Measurements from ENCODE around the gene LCOR. TPM values are rescaled to one million over a fixed set of nuclear protein-coding genes. Genes with fewer than 3 reads are reported as not detected.
"Not testable (repeated sequence)": the region's sequence is repeated elsewhere in the genome, so short reads cannot be mapped to it uniquely, and the experiment has no call there.

The LCOR gene
- total RNA-seq, 1 donor from 2014 or later = 26.2 TPM

DNA sequence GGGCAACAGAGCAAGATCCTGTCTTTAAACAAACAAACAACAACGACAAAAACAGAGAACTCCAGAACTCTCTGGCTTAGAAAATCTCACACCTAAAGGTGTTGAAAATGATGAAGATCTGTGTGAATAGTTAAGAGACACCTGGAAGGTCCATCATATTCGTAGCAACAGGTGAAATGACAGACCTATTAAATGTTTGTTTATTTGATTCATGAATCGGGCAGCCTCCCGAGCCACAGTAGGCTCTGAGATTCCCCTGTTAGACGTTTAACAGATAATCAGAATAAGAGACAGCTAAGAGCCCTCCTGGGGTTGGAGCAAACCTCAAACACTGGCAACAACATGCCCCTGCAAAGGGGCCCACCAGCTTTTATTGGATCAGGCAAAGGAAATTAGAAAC is 103.7 kb downstream of the LCOR start:
- intact Hi-C loops (cut with micrococcal nuclease) = no loop called here
- Mint-ChIP-seq H3K27ac (no peak overlapping the region), H3K4me3 (no peak overlapping the region), H3K9me3 (no peaks in the 10 kb centered on the region), H3K27me3 (ENCODE audit: insufficient read depth) (no peaks in the 10 kb centered on the region), H3K36me3 (ENCODE audit: low read depth) (peaks cover 5% of the 10 kb centered on the region), H3K4me1 (ENCODE audit: low read depth) (no peaks in the 10 kb centered on the region)
- no peak for DNase-seq (ENCODE audit: low spot score)

DNA sequence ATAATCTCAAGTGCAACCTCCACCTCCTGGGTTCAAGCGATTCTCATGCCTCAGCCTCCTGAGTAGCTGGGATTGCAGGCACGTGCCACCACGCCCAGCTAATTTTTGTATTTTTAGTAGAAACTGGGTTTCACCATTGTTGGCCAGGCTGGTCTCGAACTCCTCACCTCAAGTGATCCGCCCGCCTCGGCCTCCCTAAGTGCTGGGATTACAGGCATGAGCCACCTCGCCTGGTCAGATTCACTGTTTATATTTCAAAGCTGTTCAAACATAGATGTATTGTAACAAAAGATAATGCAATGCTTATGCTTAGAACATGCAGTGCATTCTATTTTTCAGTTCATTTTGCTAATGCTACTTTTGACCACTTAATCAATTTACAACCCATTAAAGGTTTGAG is 111.1 kb downstream of the LCOR start:
- intact Hi-C loops (cut with micrococcal nuclease); DNase-seq (ENCODE audit: low spot score); H3K9me3 Mint-ChIP-seq; H3K4me3 Mint-ChIP-seq; H3K36me3 Mint-ChIP-seq (ENCODE audit: low read depth); H3K27me3 Mint-ChIP-seq (ENCODE audit: insufficient read depth); H3K27ac Mint-ChIP-seq: not testable (repeated sequence)
- peaks cover 15% of the 10 kb centered on the region for H3K4me1 Mint-ChIP-seq (ENCODE audit: low read depth)

DNA sequence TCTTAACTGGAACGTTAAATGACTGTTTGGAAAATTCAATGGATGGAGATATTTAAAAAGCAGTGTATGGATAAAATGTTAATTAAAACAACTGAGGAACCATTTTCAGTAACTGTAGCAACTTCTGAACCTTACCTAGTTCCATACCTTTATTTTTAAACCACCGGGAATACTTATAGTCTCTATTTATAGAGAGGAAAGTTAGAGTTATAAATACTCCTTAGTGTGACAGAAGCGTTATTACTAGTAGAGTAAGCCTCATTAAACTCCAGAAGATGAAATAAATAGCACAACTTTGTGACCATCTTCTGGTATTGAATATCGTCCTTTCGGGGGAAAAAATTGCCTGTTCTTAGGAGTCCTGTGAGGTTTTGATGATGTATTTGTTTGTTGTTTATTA is 114.9 kb downstream of the LCOR start:
- Mint-ChIP-seq H3K27ac (no peak overlapping the region), H3K27me3 (ENCODE audit: insufficient read depth) (no peaks in the 10 kb centered on the region), H3K36me3 (ENCODE audit: low read depth) (peaks cover 10% of the 10 kb centered on the region), H3K4me1 (ENCODE audit: low read depth) (peaks cover 15% of the 10 kb centered on the region), H3K9me3 (no peaks in the 10 kb centered on the region), H3K4me3 (no peak overlapping the region)
- DNase-seq (ENCODE audit: low spot score) = no peak
- intact Hi-C loops (cut with micrococcal nuclease) = no loop called here

- peaks cover 19% of the 10 kb centered on the region for H3K36me3 Mint-ChIP-seq (ENCODE audit: low read depth)
- H3K4me3 Mint-ChIP-seq = no peak overlapping the region
- H3K27me3 Mint-ChIP-seq (ENCODE audit: insufficient read depth) = no peaks in the 10 kb centered on the region
- DNase-seq (ENCODE audit: low spot score) = no peak
- H3K27ac Mint-ChIP-seq = no peak overlapping the region
- H3K9me3 Mint-ChIP-seq = no peaks in the 10 kb centered on the region
- intact Hi-C loops (cut with micrococcal nuclease) = no loop called here
- peaks cover 15% of the 10 kb centered on the region for H3K4me1 Mint-ChIP-seq (ENCODE audit: low read depth)
These were observed 117.1 kb downstream of the LCOR start for GRCh38 chr10:96949039-96949683.

DNA sequence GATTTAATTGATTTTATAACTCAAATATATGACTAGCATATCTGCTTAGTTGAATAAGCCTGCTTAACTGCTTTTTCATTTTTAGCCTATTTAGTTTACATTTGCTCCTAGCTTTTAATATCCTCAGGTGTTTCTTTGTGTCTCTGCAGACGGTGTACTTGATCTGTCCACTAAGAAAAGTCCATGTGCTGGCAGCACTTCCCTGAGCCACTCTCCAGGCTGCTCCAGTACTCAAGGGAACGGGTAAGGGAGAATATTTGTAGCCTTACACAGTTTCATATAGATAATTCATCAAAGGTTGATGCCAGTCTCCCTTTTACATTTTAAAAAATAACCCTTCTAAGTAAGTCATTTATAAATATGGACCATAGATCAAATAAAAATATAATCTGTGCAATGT is 119.9 kb downstream of the LCOR start:
- H3K27ac Mint-ChIP-seq = no peak overlapping the region
- H3K4me3 Mint-ChIP-seq = no peak overlapping the region
- DNase-seq (ENCODE audit: low spot score) = no peak
- H3K36me3 Mint-ChIP-seq (ENCODE audit: low read depth) = peaks cover 33% of the 10 kb centered on the region
- intact Hi-C loops (cut with micrococcal nuclease) = no loop called here
- H3K4me1 Mint-ChIP-seq (ENCODE audit: low read depth) = peaks cover 8% of the 10 kb centered on the region
- no peaks in the 10 kb centered on the region for H3K27me3 Mint-ChIP-seq (ENCODE audit: insufficient read depth)
- H3K9me3 Mint-ChIP-seq = no peaks in the 10 kb centered on the region

DNA sequence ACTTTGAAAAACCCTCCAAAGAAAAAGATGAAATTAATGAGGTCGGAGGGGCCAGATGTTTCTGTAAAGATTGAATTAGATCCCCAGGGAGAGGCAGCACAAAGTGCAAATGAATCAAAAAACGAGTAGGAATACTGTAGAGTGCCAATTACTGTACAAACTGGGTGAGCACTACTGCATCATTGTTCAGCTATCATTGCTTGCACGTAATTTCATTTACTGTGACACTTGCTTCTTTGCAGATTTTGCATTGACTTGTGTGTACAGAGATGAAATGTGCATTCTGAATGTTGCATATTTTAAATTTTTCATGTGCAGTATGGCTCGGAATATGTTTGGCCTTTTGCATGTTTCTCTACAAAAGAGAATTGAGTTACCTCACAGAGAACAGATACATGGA is 123.7 kb downstream of the LCOR start:
- DNase-seq (ENCODE audit: low spot score) = no peak
- H3K9me3 Mint-ChIP-seq = no peaks in the 10 kb centered on the region
- intact Hi-C loops (cut with micrococcal nuclease) = no loop called here
- H3K4me3 Mint-ChIP-seq = no peak overlapping the region
- H3K27me3 Mint-ChIP-seq (ENCODE audit: insufficient read depth) = no peaks in the 10 kb centered on the region
- H3K4me1 Mint-ChIP-seq (ENCODE audit: low read depth) = peaks cover 2% of the 10 kb centered on the region
- peaks cover 34% of the 10 kb centered on the region for H3K36me3 Mint-ChIP-seq (ENCODE audit: low read depth)
- no peak overlapping the region for H3K27ac Mint-ChIP-seq

- no peaks in the 10 kb centered on the region for H3K9me3 Mint-ChIP-seq
- no peak for DNase-seq (ENCODE audit: low spot score)
- no peaks in the 10 kb centered on the region for H3K27me3 Mint-ChIP-seq (ENCODE audit: insufficient read depth)
- H3K36me3 Mint-ChIP-seq (ENCODE audit: low read depth) = peaks cover 25% of the 10 kb centered on the region
- H3K4me1 Mint-ChIP-seq (ENCODE audit: low read depth) = peaks cover 5% of the 10 kb centered on the region
- H3K4me3 Mint-ChIP-seq = no peak overlapping the region
- intact Hi-C loops (cut with micrococcal nuclease) = no loop called here
- no peak overlapping the region for H3K27ac Mint-ChIP-seq
These were observed 126.0 kb downstream of the LCOR start for GRCh38 chr10:96958071-96958470.

GRCh38 chr10:96959733-96960132 is 127.6 kb downstream of the LCOR start:
- Mint-ChIP-seq H3K27me3 (ENCODE audit: insufficient read depth) (no peaks in the 10 kb centered on the region), H3K27ac (no peak overlapping the region), H3K4me1 (ENCODE audit: low read depth) (peaks cover 5% of the 10 kb centered on the region), H3K9me3 (no peaks in the 10 kb centered on the region), H3K36me3 (ENCODE audit: low read depth) (peaks cover 19% of the 10 kb centered on the region), H3K4me3 (no peak overlapping the region)
- no peak for DNase-seq (ENCODE audit: low spot score)
- intact Hi-C loops (cut with micrococcal nuclease) = no loop called here

DNA sequence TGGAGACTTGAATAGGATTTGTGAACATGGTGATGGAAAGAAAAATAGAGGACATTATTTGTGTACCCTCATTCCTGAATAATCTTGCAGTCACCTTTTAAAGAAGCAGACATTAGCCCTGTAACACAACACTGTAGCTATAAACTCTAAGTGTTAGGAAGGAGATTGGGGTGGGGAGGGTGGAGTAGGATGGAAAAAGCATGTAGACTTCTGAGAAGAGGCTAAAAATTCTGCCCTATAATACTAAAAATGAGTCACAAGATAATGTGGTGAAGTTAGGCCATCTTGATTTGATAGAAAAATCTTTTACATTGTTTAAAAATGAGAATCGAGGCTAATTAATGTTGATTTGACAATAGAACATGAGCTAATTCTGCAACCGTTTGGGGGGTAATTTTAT is 128.8 kb downstream of the LCOR start:
- no peak overlapping the region for H3K27ac Mint-ChIP-seq
- H3K9me3 Mint-ChIP-seq = no peaks in the 10 kb centered on the region
- H3K4me3 Mint-ChIP-seq = no peak overlapping the region

DNA sequence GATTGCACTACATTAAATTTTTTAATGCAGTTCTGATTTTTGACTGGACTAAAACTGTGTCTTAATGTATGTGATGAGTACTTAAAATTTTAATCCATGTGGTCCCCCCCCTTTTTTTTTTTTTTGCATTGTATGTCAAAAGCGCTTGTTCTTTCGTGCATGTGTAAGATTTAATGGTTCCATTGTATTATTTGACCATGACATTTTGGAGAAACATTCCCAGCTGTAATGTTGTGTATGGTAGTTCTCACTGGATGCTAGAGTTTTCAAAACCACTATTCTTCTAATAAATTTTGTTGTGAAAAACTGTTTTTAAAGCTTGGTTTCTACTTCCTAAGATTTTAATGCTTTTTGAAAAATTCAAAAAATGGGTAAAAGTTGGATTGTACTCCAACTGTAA is 132.0 kb downstream of the LCOR start:
- intact Hi-C loops (cut with micrococcal nuclease) = no loop called here
- Mint-ChIP-seq H3K4me3 (no peak overlapping the region), H3K36me3 (ENCODE audit: low read depth) (peaks cover 2% of the 10 kb centered on the region), H3K27me3 (ENCODE audit: insufficient read depth) (no peaks in the 10 kb centered on the region), H3K4me1 (ENCODE audit: low read depth) (peaks cover 5% of the 10 kb centered on the region), H3K27ac (no peak overlapping the region), H3K9me3 (no peaks in the 10 kb centered on the region)
- no peak for DNase-seq (ENCODE audit: low spot score)

More for the DNA sequence above, 128.8 kb downstream of the LCOR start:
- Mint-ChIP-seq H3K4me1 (ENCODE audit: low read depth) (peaks cover 5% of the 10 kb centered on the region), H3K27me3 (ENCODE audit: insufficient read depth) (no peaks in the 10 kb centered on the region), H3K36me3 (ENCODE audit: low read depth) (peaks cover 8% of the 10 kb centered on the region)
- DNase-seq (ENCODE audit: low spot score) = no peak
- intact Hi-C loops (cut with micrococcal nuclease) = no loop called here

- intact Hi-C loops (cut with micrococcal nuclease) = no loop called here
- H3K9me3 Mint-ChIP-seq = no peaks in the 10 kb centered on the region
- H3K27me3 Mint-ChIP-seq (ENCODE audit: insufficient read depth) = no peaks in the 10 kb centered on the region
- H3K36me3 Mint-ChIP-seq (ENCODE audit: low read depth) = peaks cover under 1% of the 10 kb centered on the region
- no peak overlapping the region for H3K4me3 Mint-ChIP-seq
- DNase-seq (ENCODE audit: low spot score) = no peak
- H3K27ac Mint-ChIP-seq = no peak overlapping the region
- H3K4me1 Mint-ChIP-seq (ENCODE audit: low read depth) = no peaks in the 10 kb centered on the region
These were observed 135.7 kb downstream of the LCOR start for GRCh38 chr10:96967847-96968246.

- H3K27me3 Mint-ChIP-seq (ENCODE audit: insufficient read depth) = no peaks in the 10 kb centered on the region
- DNase-seq (ENCODE audit: low spot score) = no peak
- no peaks in the 10 kb centered on the region for H3K4me1 Mint-ChIP-seq (ENCODE audit: low read depth)
- H3K27ac Mint-ChIP-seq = no peak overlapping the region
- no peak overlapping the region for H3K4me3 Mint-ChIP-seq
- intact Hi-C loops (cut with micrococcal nuclease) = no loop called here
- H3K9me3 Mint-ChIP-seq = no peaks in the 10 kb centered on the region
- no peaks in the 10 kb centered on the region for H3K36me3 Mint-ChIP-seq (ENCODE audit: low read depth)
These were observed 136.8 kb downstream of the LCOR start for GRCh38 chr10:96968682-96969423.

- Mint-ChIP-seq H3K27ac (no peak overlapping the region), H3K4me3 (no peak overlapping the region), H3K36me3 (ENCODE audit: low read depth) (no peaks in the 10 kb centered on the region), H3K27me3 (ENCODE audit: insufficient read depth) (no peaks in the 10 kb centered on the region), H3K4me1 (ENCODE audit: low read depth) (no peaks in the 10 kb centered on the region), H3K9me3 (no peaks in the 10 kb centered on the region)
- no peak for DNase-seq (ENCODE audit: low spot score)
- intact Hi-C loops (cut with micrococcal nuclease) = loop anchor here (10.0 kb wide), 1 partner anchor 363 kb away; the partner anchor contains the start of gene FRAT2
These were observed 139.2 kb downstream of the LCOR start for GRCh38 chr10:96971324-96971723.

Measured in activated T-helper 1 cell treated with anti-CD3 and anti-CD28 coated beads, Interleukin-12 subunit alpha, Interleukin-12 subunit beta, Interleukin-2, Interleukin-4 antibody, amounts not matched to agents 30 ng/mL and 10 ng/mL and 1 ng/mL, durations not matched to agents 14 hours and 24 hours and 36 hours (primary cell).